HepG2 (cell line): ENCODE data around the gene CARMIL3. TPM values are rescaled to one million over a fixed set of nuclear protein-coding genes. Genes with fewer than 3 reads are reported as not detected.

Source experiments
- FLYWCH1 ChIP-seq: sonication (generic); formaldehyde crosslinking; IDR thresholded peaks from 2 replicates; pipeline ENCODE4 v1.8.1; 2023; ENCODE audit warnings: mild to moderate bottlenecking, missing genetic modification reagents
- FOSL1 ChIP-seq: sonication (generic); formaldehyde crosslinking; IDR thresholded peaks from 2 replicates; pipeline ENCODE4 v1.9.0; 2021; ENCODE audit warnings: missing genetic modification reagents, borderline replicate concordance
- GABPA ChIP-seq, 2 experiments: IDR thresholded peaks; 2 replicates each; pipeline ENCODE4 v1.6.1; 2011 to 2016; ENCODE audit warnings: low read depth in 2 of 2, low read length in 1 of 2, missing biosample characterization in 1 of 2, missing genetic modification characterization in 1 of 2
- HNF1B ChIP-seq: sonication (generic); formaldehyde crosslinking; IDR thresholded peaks from 2 replicates; pipeline ENCODE4 v1.5.1; 2020; ENCODE audit warnings: mild to moderate bottlenecking, moderate library complexity, missing genetic modification reagents
- HNRNPLL ChIP-seq: fragments of 200-400 bp; formaldehyde crosslinking; IDR thresholded peaks from 2 replicates; pipeline ENCODE4 v1.6.1; 2017; ENCODE audit warnings: mild to moderate bottlenecking, low read depth, low read length; ENCODE audit not compliant: poor library complexity, severe bottlenecking
- KAT8 ChIP-seq: IDR thresholded peaks from 2 replicates; pipeline ENCODE4 v1.6.1; 2016; ENCODE audit warnings: missing genetic modification reagents, missing compliant biosample characterization
- MED1 ChIP-seq: sonication (generic); formaldehyde crosslinking; IDR thresholded peaks from 2 replicates; pipeline ENCODE4 v1.4.0; 2020; ENCODE audit warnings: missing genetic modification reagents
- MTF2 ChIP-seq: sonication (generic); formaldehyde crosslinking; IDR thresholded peaks from 2 replicates; pipeline ENCODE4 v1.5.0; 2020; ENCODE audit warnings: missing genetic modification reagents, borderline replicate concordance
- NONO ChIP-seq, 2 experiments: fragments of 450-650 bp in 1 of 2; sonication (generic) in 1 of 2; formaldehyde crosslinking in 1 of 2; IDR thresholded peaks in 1 of 2; conservative IDR thresholded peaks in 1 of 2; 2 replicates each; pipeline versions ENCODE4 v1.6.1 to v1.8.0; 2017 to 2022; ENCODE audit warnings: mild to moderate bottlenecking in 1 of 2, missing genetic modification reagents in 1 of 2, moderate library complexity in 1 of 2
- NR1H2 ChIP-seq: sonication (generic); formaldehyde crosslinking; IDR thresholded peaks from 2 replicates; pipeline ENCODE4 v1.8.1; 2022; ENCODE audit warnings: low read depth, missing genetic modification reagents, borderline replicate concordance
- PAWR ChIP-seq: sonication (generic); formaldehyde crosslinking; IDR thresholded peaks from 2 replicates; pipeline ENCODE4 v1.4.0; 2020; ENCODE audit warnings: missing genetic modification reagents, mild to moderate bottlenecking, borderline replicate concordance
- PHF20 ChIP-seq: sonication (generic); formaldehyde crosslinking; IDR thresholded peaks from 2 replicates; pipeline ENCODE4 v1.5.0; 2020; ENCODE audit warnings: mild to moderate bottlenecking, missing genetic modification reagents
- PPARG ChIP-seq: conservative IDR thresholded peaks from 2 replicates; pipeline ENCODE4 v1.6.1; 2016; ENCODE audit warnings: missing biosample characterization, missing genetic modification reagents
- SKIL ChIP-seq: sonication (generic); formaldehyde crosslinking; IDR thresholded peaks from 2 replicates; pipeline ENCODE4 v1.8.0; 2022; ENCODE audit warnings: missing genetic modification reagents, mild to moderate bottlenecking, moderate library complexity, borderline replicate concordance
- SP5 ChIP-seq: IDR thresholded peaks from 2 replicates; pipeline ENCODE4 v1.6.1; 2016; ENCODE audit warnings: low read depth, borderline replicate concordance
- ZNF101 ChIP-seq: sonication (generic); formaldehyde crosslinking; IDR thresholded peaks from 2 replicates; pipeline ENCODE4 v1.4.0; 2020; ENCODE audit warnings: mild to moderate bottlenecking, low read depth, missing genetic modification reagents, borderline replicate concordance
- ZNF292 ChIP-seq: sonication (generic); formaldehyde crosslinking; IDR thresholded peaks from 2 replicates; pipeline ENCODE4 v1.8.1; 2022; ENCODE audit warnings: mild to moderate bottlenecking, low read depth, missing genetic modification reagents, borderline replicate concordance
- ZNF33B ChIP-seq: sonication (generic); formaldehyde crosslinking; IDR thresholded peaks from 2 replicates; pipeline ENCODE4 v1.5.1; 2020; ENCODE audit warnings: mild to moderate bottlenecking, missing genetic modification reagents
- ZNF883 ChIP-seq: sonication (generic); formaldehyde crosslinking; IDR thresholded peaks from 2 replicates; pipeline ENCODE4 v1.5.1; 2020; ENCODE audit warnings: mild to moderate bottlenecking, missing genetic modification reagents; ENCODE audit errors: not compliant biosample characterization
- polyA plus RNA-seq, 8 experiments: library from polyadenylated mRNA; depleted of rRNA in 3 of 8; stranded (reverse) in 7 of 8; unstranded in 1 of 8; fragments of >200 nt; fragmentation: Illumina TruSeq in 4 of 8; extraction: Trizol in 4 of 8; gene quantifications; 2 replicates each; pipeline versions ENCODE4 v1.2.1 to v1.2.3, GENCODE V29; 2011 to 2016; ENCODE audit warnings: low read depth in 4 of 8, missing spikeins in 1 of 8, mixed read lengths in 1 of 8; ENCODE audit not compliant: insufficient read depth in 1 of 8
- total RNA-seq, 5 experiments: library from RNA; depleted of rRNA; stranded (reverse); fragments of >200 nt; fragmentation: Illumina TruSeq; extraction: Trizol; gene quantifications; 2 replicates each; pipeline ENCODE4 v1.2.3, GENCODE V29; 2016; ENCODE audit warnings: low read depth in 1 of 5
- TF ChIP-seq, protein P1 (sequence below): sonication (generic); formaldehyde crosslinking; IDR thresholded peaks from 2 replicates; pipeline ENCODE4 v1.5.1; 2020; ENCODE audit warnings: mild to moderate bottlenecking, missing genetic modification reagents, moderate library complexity

The CARMIL3 gene
- total and polyA plus RNA-seq, 2 of the 13 experiments (the other 11 are each of a cell fraction or from before 2014, with no cell fraction given), result 0.27 to 0.55 TPM

GRCh38 chr14:24036169-24036962, 15.4 kb upstream of the CARMIL3 start (continued):
- TF ChIP-seq NR1H2 (CRISPR knock-in tag) (peak; percentile 14; the same call in 1 of the 2 replicates), SKIL (CRISPR knock-in tag) (no peak; the same call in 1 of the 2 replicates), PPARG (0 out of 2 replicates have a peak, but pooled peaks have one; percentile 13), NONO (IDR thresholded peaks at IDR 0.05) (no peak), NONO (CRISPR knock-in tag; conservative IDR thresholded peaks at IDR 0.05) (peak; percentile 82), FLYWCH1 (peak; percentile 29; the same call in 1 of the 2 replicates), MED1 (CRISPR knock-in tag) (peak; percentile 59), FOSL1 (CRISPR knock-in tag) (no peak), ZNF101 (CRISPR knock-in tag) (peak; percentile 64; the same call in 1 of the 2 replicates), ZNF33B (CRISPR knock-in tag) (peak; percentile 88; the same call in 1 of the 2 replicates), ZNF883 (CRISPR knock-in tag) (peak; percentile 80), KAT8 (CRISPR knock-in tag) (peak; percentile 78; the same call in 1 of the 2 replicates), PHF20 (CRISPR knock-in tag) (peak; percentile 55), PAWR (CRISPR knock-in tag) (no peak), ZNF292 (peak; percentile 84), MTF2 (CRISPR knock-in tag) (0 out of 2 replicates have a peak, but pooled peaks have one; percentile 26), GABPA (IDR thresholded peaks at IDR 0.05; ENCODE audit: low read depth, low read length) (no peak), GABPA (CRISPR knock-in tag; IDR thresholded peaks at IDR 0.05; ENCODE audit: low read depth) (0 out of 2 replicates have a peak, but pooled peaks have one; percentile 33), SP5 (CRISPR knock-in tag) (peak; percentile 11; the same call in 1 of the 2 replicates), HNRNPLL (peak; percentile 52), HNF1B (CRISPR knock-in tag) (peak; percentile 93)
- TF ChIP-seq, protein P1, sequence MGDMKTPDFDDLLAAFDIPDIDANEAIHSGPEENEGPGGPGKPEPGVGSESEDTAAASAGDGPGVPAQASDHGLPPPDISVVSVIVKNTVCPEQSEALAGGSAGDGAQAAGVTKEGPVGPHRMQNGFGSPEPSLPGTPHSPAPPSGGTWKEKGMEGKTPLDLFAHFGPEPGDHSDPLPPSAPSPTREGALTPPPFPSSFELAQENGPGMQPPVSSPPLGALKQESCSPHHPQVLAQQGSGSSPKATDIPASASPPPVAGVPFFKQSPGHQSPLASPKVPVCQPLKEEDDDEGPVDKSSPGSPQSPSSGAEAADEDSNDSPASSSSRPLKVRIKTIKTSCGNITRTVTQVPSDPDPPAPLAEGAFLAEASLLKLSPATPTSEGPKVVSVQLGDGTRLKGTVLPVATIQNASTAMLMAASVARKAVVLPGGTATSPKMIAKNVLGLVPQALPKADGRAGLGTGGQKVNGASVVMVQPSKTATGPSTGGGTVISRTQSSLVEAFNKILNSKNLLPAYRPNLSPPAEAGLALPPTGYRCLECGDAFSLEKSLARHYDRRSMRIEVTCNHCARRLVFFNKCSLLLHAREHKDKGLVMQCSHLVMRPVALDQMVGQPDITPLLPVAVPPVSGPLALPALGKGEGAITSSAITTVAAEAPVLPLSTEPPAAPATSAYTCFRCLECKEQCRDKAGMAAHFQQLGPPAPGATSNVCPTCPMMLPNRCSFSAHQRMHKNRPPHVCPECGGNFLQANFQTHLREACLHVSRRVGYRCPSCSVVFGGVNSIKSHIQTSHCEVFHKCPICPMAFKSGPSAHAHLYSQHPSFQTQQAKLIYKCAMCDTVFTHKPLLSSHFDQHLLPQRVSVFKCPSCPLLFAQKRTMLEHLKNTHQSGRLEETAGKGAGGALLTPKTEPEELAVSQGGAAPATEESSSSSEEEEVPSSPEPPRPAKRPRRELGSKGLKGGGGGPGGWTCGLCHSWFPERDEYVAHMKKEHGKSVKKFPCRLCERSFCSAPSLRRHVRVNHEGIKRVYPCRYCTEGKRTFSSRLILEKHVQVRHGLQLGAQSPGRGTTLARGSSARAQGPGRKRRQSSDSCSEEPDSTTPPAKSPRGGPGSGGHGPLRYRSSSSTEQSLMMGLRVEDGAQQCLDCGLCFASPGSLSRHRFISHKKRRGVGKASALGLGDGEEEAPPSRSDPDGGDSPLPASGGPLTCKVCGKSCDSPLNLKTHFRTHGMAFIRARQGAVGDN (CRISPR knock-in tag), result peak; percentile 95
